HepG2 (cell line): Measurements from ENCODE around the gene MEIOB. TPM values are rescaled to one million over a fixed set of nuclear protein-coding genes. Genes with fewer than 3 reads are reported as not detected.

ENCODE experiments used
- CEBPZ ChIP-seq: IDR thresholded peaks from 2 replicates; pipeline ENCODE4 v1.6.1; 2012; ENCODE audit warnings: low read length, improper control_type of control experiment
- HIC2 ChIP-seq: sonication (generic); formaldehyde crosslinking; IDR thresholded peaks from 2 replicates; pipeline ENCODE4 v1.9.0; 2022; ENCODE audit warnings: low read depth, missing genetic modification reagents
- ISX ChIP-seq: sonication (generic); formaldehyde crosslinking; conservative IDR thresholded peaks from 2 replicates; pipeline ENCODE4 v1.5.0; 2020; ENCODE audit warnings: missing genetic modification reagents
- SOX13 ChIP-seq, 3 experiments: fragments of 450-650 bp in 1 of 3; sonication (generic) in 1 of 3; formaldehyde crosslinking in 1 of 3; IDR thresholded peaks in 2 of 3; conservative IDR thresholded peaks in 1 of 3; 2 replicates each; pipeline versions ENCODE4 v1.5.0 to v1.6.1; 2016 to 2020; ENCODE audit warnings: antibody characterized with exemption in 1 of 3, mild to moderate bottlenecking in 1 of 3, missing compliant biosample characterization in 1 of 3, missing genetic modification reagents in 1 of 3, moderate library complexity in 1 of 3
- TSC22D2 ChIP-seq: sonication (generic); formaldehyde crosslinking; IDR thresholded peaks from 2 replicates; pipeline ENCODE4 v1.5.1; 2020; ENCODE audit warnings: missing genetic modification reagents, mild to moderate bottlenecking, borderline replicate concordance
- ZBTB34 ChIP-seq: sonication (generic); formaldehyde crosslinking; IDR thresholded peaks from 2 replicates; pipeline ENCODE4 v1.8.0; 2022; ENCODE audit warnings: mild to moderate bottlenecking, missing genetic modification reagents
- ZFAT ChIP-seq: sonication (generic); formaldehyde crosslinking; conservative IDR thresholded peaks from 2 replicates; pipeline ENCODE4 v1.8.1; 2023; ENCODE audit warnings: missing genetic modification reagents, inconsistent platforms
- ZNF382 ChIP-seq: sonication (generic); formaldehyde crosslinking; IDR thresholded peaks from 2 replicates; pipeline ENCODE4 v1.5.0; 2020; ENCODE audit warnings: missing genetic modification reagents, mild to moderate bottlenecking, borderline replicate concordance
- ZNF678 ChIP-seq: sonication (generic); formaldehyde crosslinking; IDR thresholded peaks from 2 replicates; pipeline ENCODE4 v1.4.0; 2020; ENCODE audit warnings: mild to moderate bottlenecking, missing genetic modification reagents
- ZNF839 ChIP-seq: sonication (generic); formaldehyde crosslinking; IDR thresholded peaks from 2 replicates; pipeline ENCODE4 v1.4.0; 2020; ENCODE audit warnings: missing genetic modification reagents, mild to moderate bottlenecking, borderline replicate concordance
- polyA plus RNA-seq, 8 experiments: library from polyadenylated mRNA; depleted of rRNA in 3 of 8; stranded (reverse) in 7 of 8; unstranded in 1 of 8; fragments of >200 nt; fragmentation: Illumina TruSeq in 4 of 8; extraction: Trizol in 4 of 8; gene quantifications; 2 replicates each; pipeline versions ENCODE4 v1.2.1 to v1.2.3, GENCODE V29; 2011 to 2016; ENCODE audit warnings: low read depth in 4 of 8, missing spikeins in 1 of 8, mixed read lengths in 1 of 8; ENCODE audit not compliant: insufficient read depth in 1 of 8
- total RNA-seq, 5 experiments: library from RNA; depleted of rRNA; stranded (reverse); fragments of >200 nt; fragmentation: Illumina TruSeq; extraction: Trizol; gene quantifications; 2 replicates each; pipeline ENCODE4 v1.2.3, GENCODE V29; 2016; ENCODE audit warnings: low read depth in 1 of 5
- TF ChIP-seq, protein P1 (sequence below): sonication (generic); formaldehyde crosslinking; IDR thresholded peaks from 2 replicates; pipeline ENCODE4 v1.5.1; 2020; ENCODE audit warnings: missing genetic modification reagents, mild to moderate bottlenecking, borderline replicate concordance
- TF ChIP-seq, protein P2 (sequence below): sonication (generic); formaldehyde crosslinking; IDR thresholded peaks from 2 replicates; pipeline ENCODE4 v1.5.1; 2020; ENCODE audit warnings: mild to moderate bottlenecking, moderate library complexity, missing genetic modification reagents
- TF ChIP-seq, protein P3 (sequence below): IDR thresholded peaks from 2 replicates; pipeline ENCODE4 v1.6.1; 2016; ENCODE audit warnings: low read depth

The MEIOB gene
- total and polyA plus RNA-seq, 2 of the 13 experiments (the other 11 are each of a cell fraction or from before 2014, with no cell fraction given) = 0.17 TPM; not detected in 1

DNA sequence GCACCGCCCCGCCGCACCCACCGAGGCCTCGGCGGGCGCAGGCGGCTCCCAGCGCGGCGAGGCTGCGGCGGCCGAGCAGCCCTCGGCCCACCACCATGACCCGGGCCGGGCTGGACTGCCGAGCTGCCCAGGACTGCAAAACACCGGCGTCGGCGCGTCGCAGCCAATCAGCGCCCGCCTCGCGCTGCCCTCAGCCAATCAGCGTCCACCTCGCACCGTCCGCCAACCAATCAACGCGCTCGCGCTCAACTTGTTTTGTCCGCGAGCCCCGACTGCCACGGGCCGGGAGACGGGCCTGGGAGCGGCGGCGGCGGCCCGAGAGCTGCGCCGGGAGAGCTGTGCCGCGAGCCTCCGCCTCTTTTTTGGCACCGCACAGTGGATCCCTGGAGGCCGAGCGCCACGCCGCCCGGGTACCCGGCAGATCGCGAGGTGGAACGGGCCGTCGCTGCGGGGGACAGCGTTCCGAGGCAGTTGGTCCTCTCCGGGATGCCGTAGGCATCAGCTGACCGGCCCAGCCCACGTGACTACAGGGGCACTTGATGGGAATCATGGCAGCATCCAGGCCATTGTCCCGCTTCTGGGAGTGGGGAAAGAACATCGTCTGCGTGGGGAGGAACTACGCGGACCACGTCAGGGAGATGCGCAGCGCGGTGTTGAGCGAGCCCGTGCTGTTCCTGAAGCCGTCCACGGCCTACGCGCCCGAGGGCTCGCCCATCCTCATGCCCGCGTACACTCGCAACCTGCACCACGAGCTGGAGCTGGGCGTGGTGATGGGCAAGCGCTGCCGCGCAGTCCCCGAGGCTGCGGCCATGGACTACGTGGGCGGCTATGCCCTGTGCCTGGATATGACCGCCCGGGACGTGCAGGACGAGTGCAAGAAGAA, 45.0 kb downstream of the MEIOB start, which contains the start of the genes FAHD1 and HAGH (continued):
- TF ChIP-seq CEBPZ (no peak), ZNF839 (no peak), ZNF382 (CRISPR knock-in tag) (no peak), ISX (CRISPR knock-in tag) (0 out of 2 replicates have a peak, but pooled peaks have one; percentile 18), TSC22D2 (CRISPR knock-in tag) (peak; percentile 81; the same call in 1 of the 2 replicates), SOX13 (IDR thresholded peaks at IDR 0.05) (no peak), SOX13 (CRISPR knock-in tag; conservative IDR thresholded peaks at IDR 0.05 in 1 of 2, IDR thresholded peaks at IDR 0.05 in 1 of 2) (peak in 1 of 2 experiments; percentile 65; a peak in 1 of 4 replicates), HIC2 (CRISPR knock-in tag) (peak; percentile 82), ZNF678 (CRISPR knock-in tag) (0 out of 2 replicates have a peak, but pooled peaks have one; percentile 23), ZFAT (CRISPR knock-in tag) (no peak), ZBTB34 (CRISPR knock-in tag) (no peak)
- TF ChIP-seq, protein P1, sequence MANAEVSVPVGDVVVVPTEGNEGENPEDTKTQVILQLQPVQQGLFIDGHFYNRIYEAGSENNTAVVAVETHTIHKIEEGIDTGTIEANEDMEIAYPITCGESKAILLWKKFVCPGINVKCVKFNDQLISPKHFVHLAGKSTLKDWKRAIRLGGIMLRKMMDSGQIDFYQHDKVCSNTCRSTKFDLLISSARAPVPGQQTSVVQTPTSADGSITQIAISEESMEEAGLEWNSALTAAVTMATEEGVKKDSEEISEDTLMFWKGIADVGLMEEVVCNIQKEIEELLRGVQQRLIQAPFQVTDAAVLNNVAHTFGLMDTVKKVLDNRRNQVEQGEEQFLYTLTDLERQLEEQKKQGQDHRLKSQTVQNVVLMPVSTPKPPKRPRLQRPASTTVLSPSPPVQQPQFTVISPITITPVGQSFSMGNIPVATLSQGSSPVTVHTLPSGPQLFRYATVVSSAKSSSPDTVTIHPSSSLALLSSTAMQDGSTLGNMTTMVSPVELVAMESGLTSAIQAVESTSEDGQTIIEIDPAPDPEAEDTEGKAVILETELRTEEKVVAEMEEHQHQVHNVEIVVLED (CRISPR knock-in tag) = peak; percentile 73
- TF ChIP-seq, protein P2, sequence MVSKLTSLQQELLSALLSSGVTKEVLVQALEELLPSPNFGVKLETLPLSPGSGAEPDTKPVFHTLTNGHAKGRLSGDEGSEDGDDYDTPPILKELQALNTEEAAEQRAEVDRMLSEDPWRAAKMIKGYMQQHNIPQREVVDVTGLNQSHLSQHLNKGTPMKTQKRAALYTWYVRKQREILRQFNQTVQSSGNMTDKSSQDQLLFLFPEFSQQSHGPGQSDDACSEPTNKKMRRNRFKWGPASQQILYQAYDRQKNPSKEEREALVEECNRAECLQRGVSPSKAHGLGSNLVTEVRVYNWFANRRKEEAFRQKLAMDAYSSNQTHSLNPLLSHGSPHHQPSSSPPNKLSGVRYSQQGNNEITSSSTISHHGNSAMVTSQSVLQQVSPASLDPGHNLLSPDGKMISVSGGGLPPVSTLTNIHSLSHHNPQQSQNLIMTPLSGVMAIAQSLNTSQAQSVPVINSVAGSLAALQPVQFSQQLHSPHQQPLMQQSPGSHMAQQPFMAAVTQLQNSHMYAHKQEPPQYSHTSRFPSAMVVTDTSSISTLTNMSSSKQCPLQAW (CRISPR knock-in tag) = peak; percentile 59
- TF ChIP-seq, protein P3, sequence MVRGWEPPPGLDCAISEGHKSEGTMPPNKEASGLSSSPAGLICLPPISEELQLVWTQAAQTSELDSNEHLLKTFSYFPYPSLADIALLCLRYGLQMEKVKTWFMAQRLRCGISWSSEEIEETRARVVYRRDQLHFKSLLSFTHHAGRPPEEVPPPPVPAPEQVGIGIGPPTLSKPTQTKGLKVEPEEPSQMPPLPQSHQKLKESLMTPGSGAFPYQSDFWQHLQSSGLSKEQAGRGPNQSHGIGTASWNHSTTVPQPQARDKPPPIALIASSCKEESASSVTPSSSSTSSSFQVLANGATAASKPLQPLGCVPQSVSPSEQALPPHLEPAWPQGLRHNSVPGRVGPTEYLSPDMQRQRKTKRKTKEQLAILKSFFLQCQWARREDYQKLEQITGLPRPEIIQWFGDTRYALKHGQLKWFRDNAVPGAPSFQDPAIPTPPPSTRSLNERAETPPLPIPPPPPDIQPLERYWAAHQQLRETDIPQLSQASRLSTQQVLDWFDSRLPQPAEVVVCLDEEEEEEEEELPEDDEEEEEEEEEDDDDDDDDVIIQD (CRISPR knock-in tag) = no peak
